H1 (cell line): Measurements from ENCODE around the gene PCP4L1. TPM values are rescaled to one million over a fixed set of nuclear protein-coding genes. Genes with fewer than 3 reads are reported as not detected.

Experiments
- CTCF ChIA-PET: fragments of 300-600 bp; sonication (Branson Sonifier 250); formaldehyde crosslinking; loops from one replicate; lab custom pipeline; 2021; ENCODE audit not compliant: partially characterized antibody; lab: Charles Lee
- POLR2A ChIA-PET: fragments of 300-600 bp; sonication (Branson Sonifier 250); formaldehyde crosslinking; loops from one replicate; lab custom pipeline; 2021; ENCODE audit warnings: inconsistent platforms; ENCODE audit not compliant: partially characterized antibody; lab: Charles Lee
- DNase-seq, 2 experiments: peaks; one replicate each; pipeline versions ENCODE4 v3.0.0 to v3.0.0-alpha.2; 2010 to 2022; ENCODE audit warnings: low spot score in 2 of 2, low read depth in 1 of 2, mixed read lengths in 1 of 2
- FAIRE-seq: peaks from 2 replicates; lab custom pipeline; 2011; peaks lifted over from hg19 to GRCh38; lab: Jason Lieb, UNC
- H2AFZ ChIP-seq: 2 replicates; pipeline ENCODE4 v1.8.1; 2012; ENCODE audit warnings: low read length, inconsistent platforms
- H2AK5ac ChIP-seq: 2 replicates; pipeline ENCODE4 v1.6.1; 2013; ENCODE audit warnings: low read depth, low read length
- H2BK120ac ChIP-seq: replicated peaks from 2 replicates; pipeline ENCODE3; 2013; ENCODE audit warnings: low read depth, low read length, inconsistent platforms
- H2BK12ac ChIP-seq: 2 replicates; pipeline ENCODE4 v1.6.1; 2013; ENCODE audit warnings: low read depth, low read length
- H2BK15ac ChIP-seq: 2 replicates; pipeline ENCODE4 v1.6.1; 2013; ENCODE audit warnings: low read length
- H2BK20ac ChIP-seq: 2 replicates; pipeline ENCODE4 v1.6.1; 2013; ENCODE audit warnings: low read length
- H2BK5ac ChIP-seq: 2 replicates; pipeline ENCODE4 v1.6.1; 2013; ENCODE audit warnings: low read depth, low read length
- H3K14ac ChIP-seq: 2 replicates; pipeline ENCODE4 v1.6.1; 2013; ENCODE audit warnings: inconsistent platforms; ENCODE audit not compliant: insufficient read length
- H3K18ac ChIP-seq: 2 replicates; pipeline ENCODE4 v1.6.1; 2013; ENCODE audit warnings: low read length; ENCODE audit errors: extremely low read depth
- H3K23ac ChIP-seq: 2 replicates; pipeline ENCODE4 v1.6.1; 2013; ENCODE audit warnings: inconsistent platforms; ENCODE audit not compliant: insufficient read length
- H3K23me2 ChIP-seq: 2 replicates; pipeline ENCODE4 v1.6.1; 2013; ENCODE audit warnings: low read depth, low read length
- H3K27ac ChIP-seq: 2 replicates; pipeline ENCODE4 v1.6.1; 2011; ENCODE audit warnings: low read depth, low read length, inconsistent platforms
- H3K27me3 ChIP-seq, 4 experiments: replicated peaks in 1 of 4; 1 replicate in 1 of 4; 2 replicates in 3 of 4; pipeline versions ENCODE4 v1.6.1 to v1.8.1; 2011 to 2013; ENCODE audit warnings: low read length in 3 of 4, mild to moderate bottlenecking in 3 of 4, inconsistent platforms in 2 of 4, mixed read lengths in 2 of 4, moderate library complexity in 1 of 4; ENCODE audit not compliant: control insufficient read depth in 3 of 4, insufficient read depth in 3 of 4; ENCODE audit errors: extremely low read depth in 1 of 4
- H3K36me3 ChIP-seq, 4 experiments: 2 replicates each; pipeline versions ENCODE4 v1.6.1 to v1.8.1; 2011 to 2013; ENCODE audit warnings: mild to moderate bottlenecking in 4 of 4, low read length in 3 of 4, moderate library complexity in 2 of 4, control low read depth in 1 of 4, inconsistent platforms in 1 of 4; ENCODE audit not compliant: insufficient read depth in 4 of 4, control insufficient read depth in 2 of 4
- H3K4ac ChIP-seq: replicated peaks from 2 replicates; pipeline ENCODE3; 2013; ENCODE audit warnings: low read length, low read depth, mixed read lengths, inconsistent platforms; ENCODE audit not compliant: insufficient read length
- H3K4me1 ChIP-seq, 4 experiments: replicated peaks in 1 of 4; 1 replicate in 1 of 4; 2 replicates in 3 of 4; pipeline versions ENCODE4 v1.6.1 to v1.8.1; 2011 to 2013; ENCODE audit warnings: low read length in 3 of 4, inconsistent platforms in 2 of 4, mixed read lengths in 1 of 4; ENCODE audit not compliant: insufficient read depth in 4 of 4, control insufficient read depth in 3 of 4
- H3K4me2 ChIP-seq, 2 experiments: 2 replicates each; pipeline versions ENCODE4 v1.6.1 to v1.8.1; 2011 to 2013; ENCODE audit warnings: low read depth in 2 of 2, low read length in 2 of 2, control low read depth in 1 of 2, inconsistent platforms in 1 of 2, mild to moderate bottlenecking in 1 of 2; ENCODE audit not compliant: insufficient read depth in 1 of 2
- H3K4me3 ChIP-seq, 4 experiments: fragments of 200-600, 300-600 bp in 1 of 4; sonication (generic), shearing (Covaris generic), sonication (Bioruptor Twin) in 1 of 4; 2 replicates each; pipeline versions ENCODE4 v1.5.1 to v1.8.1; 2011 to 2016; ENCODE audit warnings: low read length in 4 of 4, low read depth in 3 of 4, control low read depth in 2 of 4, inconsistent platforms in 2 of 4, mild to moderate bottlenecking in 2 of 4, mixed read lengths in 1 of 4, moderate library complexity in 1 of 4; ENCODE audit not compliant: insufficient read depth in 2 of 4; ENCODE audit errors: extremely low read depth in 1 of 4
- H3K56ac ChIP-seq: replicated peaks from 2 replicates; pipeline ENCODE3; 2013; ENCODE audit warnings: low read depth, mild to moderate bottlenecking, mixed read lengths, low read length, inconsistent platforms; ENCODE audit not compliant: insufficient read length
- H3K79me1 ChIP-seq: 2 replicates; pipeline ENCODE4 v1.6.1; 2013; ENCODE audit warnings: low read depth, low read length, control low read depth
- H3K79me2 ChIP-seq, 2 experiments: 2 replicates each; pipeline versions ENCODE4 v1.6.1 to v1.8.1; 2012 to 2013; ENCODE audit warnings: low read length in 2 of 2, mild to moderate bottlenecking in 2 of 2, inconsistent platforms in 1 of 2; ENCODE audit not compliant: insufficient read depth in 2 of 2, control insufficient read depth in 1 of 2
- H3K9ac ChIP-seq, 4 experiments: replicated peaks in 1 of 4; 1 replicate in 1 of 4; 2 replicates in 3 of 4; pipeline versions ENCODE4 v1.6.1 to v1.8.1; 2011 to 2013; ENCODE audit warnings: low read depth in 3 of 4, low read length in 3 of 4, control low read depth in 2 of 4, mild to moderate bottlenecking in 2 of 4, moderate library complexity in 2 of 4, inconsistent platforms in 1 of 4; ENCODE audit errors: extremely low read depth in 1 of 4
- H3K9me3 ChIP-seq, 2 experiments: 2 replicates each; pipeline versions ENCODE4 v1.6.1 to v1.8.1; 2012 to 2013; ENCODE audit warnings: mild to moderate bottlenecking in 2 of 2, moderate library complexity in 2 of 2, control low read depth in 1 of 2, inconsistent platforms in 1 of 2, low read depth in 1 of 2, low read length in 1 of 2, mixed read lengths in 1 of 2; ENCODE audit not compliant: insufficient read depth in 2 of 2
- H4K20me1 ChIP-seq, 2 experiments: replicated peaks in 1 of 2; 2 replicates each; pipeline versions ENCODE3 to v1.8.1; 2011 to 2013; ENCODE audit warnings: inconsistent platforms in 2 of 2, low read length in 2 of 2, mild to moderate bottlenecking in 1 of 2; ENCODE audit not compliant: insufficient read depth in 2 of 2, control insufficient read depth in 1 of 2
- H4K5ac ChIP-seq: 2 replicates; pipeline ENCODE4 v1.6.1; 2013; ENCODE audit warnings: low read length, low read depth, mixed read lengths, inconsistent platforms; ENCODE audit not compliant: insufficient read length
- H4K8ac ChIP-seq: 2 replicates; pipeline ENCODE4 v1.8.0; 2013; ENCODE audit warnings: mild to moderate bottlenecking, moderate library complexity, low read length, inconsistent platforms; ENCODE audit not compliant: insufficient read depth; ENCODE audit errors: extremely low read depth
- H4K91ac ChIP-seq: replicated peaks from 2 replicates; pipeline ENCODE3; 2013; ENCODE audit warnings: low read length, mixed read lengths, inconsistent platforms; ENCODE audit not compliant: insufficient read length
- ASH2L ChIP-seq: fragments of 200-600, 300-600 bp; sonication (generic); IDR thresholded peaks from one replicate; pipeline ENCODE4 v1.7.1; 2017; ENCODE audit warnings: low read length
- BCL11A ChIP-seq, 2 experiments: IDR thresholded peaks; one replicate each; pipeline ENCODE4 v1.6.1; 2011; ENCODE audit warnings: low read depth in 2 of 2, low read length in 2 of 2, mild to moderate bottlenecking in 2 of 2
- CBX8 ChIP-seq: fragments of 300-800, 300-1000 bp; sonication (generic); IDR thresholded peaks from 2 replicates; pipeline ENCODE4 v1.7.1; 2016; ENCODE audit warnings: low read depth, low read length, borderline replicate concordance
- CREB1 ChIP-seq: IDR thresholded peaks from 2 replicates; pipeline ENCODE4 v1.6.1; 2012; ENCODE audit warnings: inconsistent platforms
- EZH2 ChIP-seq: fragments of 200-600 bp; sonication (generic); IDR thresholded peaks from 2 replicates; pipeline ENCODE4 v1.7.1; 2012; ENCODE audit warnings: low read depth, mild to moderate bottlenecking, moderate library complexity, low read length, inconsistent platforms; ENCODE audit not compliant: severe bottlenecking
- FOSL1 ChIP-seq: IDR thresholded peaks from 2 replicates; pipeline ENCODE4 v1.6.1; 2011; ENCODE audit warnings: mild to moderate bottlenecking, low read depth, low read length, moderate library complexity; ENCODE audit not compliant: insufficient read depth
- GTF2F1 ChIP-seq: IDR thresholded peaks from 2 replicates; pipeline ENCODE4 v1.6.1; 2012; ENCODE audit warnings: low read depth, low read length, improper control_type of control experiment, borderline replicate concordance
- NRF1 ChIP-seq: IDR thresholded peaks from 2 replicates; pipeline ENCODE4 v1.6.1; 2011; ENCODE audit warnings: mild to moderate bottlenecking, low read depth, low read length, improper control_type of control experiment
- RAD21 ChIP-seq, 2 experiments: IDR thresholded peaks in 1 of 2; conservative IDR thresholded peaks in 1 of 2; 2 replicates each; pipeline ENCODE4 v1.6.1; 2011; ENCODE audit warnings: low read depth in 2 of 2, low read length in 2 of 2, improper control_type of control experiment in 1 of 2, inconsistent platforms in 1 of 2, mild to moderate bottlenecking in 1 of 2, moderate library complexity in 1 of 2
- RFX5 ChIP-seq: IDR thresholded peaks from 2 replicates; pipeline ENCODE4 v1.6.1; 2011; ENCODE audit warnings: low read depth, low read length, improper control_type of control experiment, borderline replicate concordance
- RXRA ChIP-seq: IDR thresholded peaks from 2 replicates; pipeline ENCODE4 v1.6.1; 2011; ENCODE audit warnings: low read depth, mild to moderate bottlenecking, low read length, moderate library complexity; ENCODE audit not compliant: insufficient read depth
- SP1 ChIP-seq: IDR thresholded peaks from 2 replicates; pipeline ENCODE4 v1.6.1; 2011; ENCODE audit warnings: low read depth, low read length
- SUZ12 ChIP-seq: fragments of 200-600 bp; sonication (generic); IDR thresholded peaks from 2 replicates; pipeline ENCODE4 v1.6.1; 2012; ENCODE audit warnings: mild to moderate bottlenecking, inconsistent platforms, low read length, moderate library complexity, mixed read lengths
- YY1 ChIP-seq: IDR thresholded peaks from 2 replicates; pipeline ENCODE4 v1.6.1; 2011; ENCODE audit warnings: low read depth, mild to moderate bottlenecking, low read length
- WGBS, 2 experiments: shearing (Covaris generic) in 1 of 2; methylation state at CpG; one replicate each; pipeline versions ENCODE4 v1.1.6 to v1.1.7; 2013 to 2015; ENCODE audit warnings: low lambda C conversion rate in 2 of 2, mixed read lengths in 2 of 2, inconsistent platforms in 1 of 2, low coverage in 1 of 2, missing lambda C conversion rate in 1 of 2; ENCODE audit not compliant: insufficient replicate concordance in 2 of 2, insufficient coverage in 1 of 2, insufficient read length in 1 of 2; ENCODE audit errors: extremely low coverage in 1 of 2, missing lambda C conversion rate in 1 of 2; 5-methylcytosine and 5-hydroxymethylcytosine counted together
- polyA plus RNA-seq, 7 experiments: library from polyadenylated mRNA; depleted of rRNA in 3 of 7; stranded (reverse) in 5 of 7; unstranded in 2 of 7; fragments of >200 nt in 5 of 7; fragments of 200-250 nt in 2 of 7; gene quantifications; 1 replicate in 5 of 7; 2 replicates in 1 of 7; 4 replicates in 1 of 7; pipeline versions ENCODE4 v1.2.1 to v1.2.3, GENCODE V29; 2011 to 2013; ENCODE audit warnings: missing spikeins in 2 of 7, mixed read lengths in 2 of 7
- total RNA-seq: library from RNA; stranded (reverse); fragmentation: NEBNext Ultra II Directional; extraction: Animal tissue kit (Norgen Biotek cat#: 25700); gene quantifications from 2 replicates; pipeline ENCODE4 v1.2.1, GENCODE V29; 2021

PCP4L1 gene
- total and polyA plus RNA-seq, 2 of the 8 experiments (the other 6 are each of a cell fraction or from before 2014, with no cell fraction given) = 0.41 to 1.0 TPM

GRCh38 chr1:161259765-161260164, 1.2 kb downstream of the PCP4L1 start:
- H3K9ac ChIP-seq = no peak overlapping the region
- POLR2A ChIA-PET = interaction anchor here (0.7 to 3.6 kb wide), 6 partner anchors 11 to 54 kb away, joined by 3 to 23 read pairs (median 3); partner anchors contain the start of gene SDHC
- TF ChIP-seq FOSL1 = no peak
- no peak for TF ChIP-seq GTF2F1
- TF ChIP-seq RXRA = no peak
- TF ChIP-seq RAD21 (IDR thresholded peaks at IDR 0.05 in 1 of 2, conservative IDR thresholded peaks at IDR 0.05 in 1 of 2; ENCODE audit: low read depth in 2 of 2, low read length in 2 of 2) = no peak
- no peak for TF ChIP-seq CREB1
- no peak for TF ChIP-seq SUZ12
- TF ChIP-seq ASH2L = no peak
- TF ChIP-seq BCL11A (IDR thresholded peaks at IDR 0.05; ENCODE audit: low read depth in 2 of 2, low read length in 2 of 2) = no peak
- TF ChIP-seq SP1 = no peak
- TF ChIP-seq YY1 = no peak
- TF ChIP-seq NRF1 = no peak
- no peak for TF ChIP-seq CBX8
- no peak for TF ChIP-seq EZH2
- TF ChIP-seq RFX5 = no peak

More at GRCh38 chr1:161259765-161260164, 1.2 kb downstream of the PCP4L1 start:
- Histone ChIP-seq H2BK15ac (no peak overlapping the region), H4K8ac (no peak overlapping the region), H4K20me1 (no peaks in the 10 kb centered on the region), H3K79me1 (no peaks in the 10 kb centered on the region), H3K9me3 (peaks cover 11 to 12% of the 10 kb centered on the region in 2 experiments), H3K4me1 (peaks cover 0 to 8% (median 3%) of the 10 kb centered on the region in 4 experiments; a peak in 3 of 7 replicates), H3K14ac (no peak overlapping the region), H3K4me2 (peak overlapping the region in 1 of 2 experiments; percentile 94; a peak in 1 of 4 replicates), H4K5ac (no peak overlapping the region), H4K91ac (no peak overlapping the region), H3K4me3 (no peak overlapping the region; a peak in 1 of 8 replicates), H2BK20ac (no peak overlapping the region), H3K4ac (no peak overlapping the region), H3K23ac (no peak overlapping the region), H2BK5ac (no peak overlapping the region), H2AK5ac (no peak overlapping the region), H3K27me3 (peaks cover 7 to 25% (median 22%) of the 10 kb centered on the region in 4 experiments), H3K23me2 (peaks cover 9% of the 10 kb centered on the region), H3K18ac (no peak overlapping the region), H3K36me3 (peaks cover 0 to 3% (median 0%) of the 10 kb centered on the region in 4 experiments; a peak in 1 of 8 replicates), H3K79me2 (no peaks in the 10 kb centered on the region), H2BK120ac (no peak overlapping the region), H2BK12ac (no peak overlapping the region), H3K27ac (no peak overlapping the region), H3K56ac (no peak overlapping the region), H2AFZ (no peak overlapping the region)
- WGBS, 2 experiments = 84% methylated on average over 1 of the region's 1 CpG; no CpG with 5 or more reads in 1 of the 2 experiments
- DNase-seq (no peak), FAIRE-seq (no peak)
- CTCF ChIA-PET = interaction anchor here (0.7 to 5.8 kb wide), 11 partner anchors 9 to 63 kb away, joined by 3 to 67 read pairs (median 10); partner anchors contain the start of genes NDUFS2 and TOMM40L
